HCT116 (cell line): ENCODE results near the gene PARM1. TPM values are rescaled to one million over a fixed set of nuclear protein-coding genes. Genes with fewer than 3 reads are reported as not detected.

Experiments
- ATAC-seq: fragments of 200-7000 bp; cut with Tn5 transposase; 2 replicates; pipeline ENCODE4 v1.9.1; 2020; ENCODE audit warnings: mild to moderate bottlenecking, moderate library complexity
- BruUV-seq: library from RNA; stranded (reverse); fragments of 400-500 nt; replicated peaks from 2 replicates; lab custom pipeline; 2021; lab: Mats Ljungman, UMichigan
- CTCF ChIA-PET: fragments of 300-600 bp; sonication (Branson Sonifier 250); formaldehyde crosslinking; loops from one replicate; lab custom pipeline; 2021; ENCODE audit warnings: antibody characterized with exemption; lab: Charles Lee
- POLR2A ChIA-PET: fragments of 300-600, 350-600 bp; sonication (Branson Sonifier 250); formaldehyde crosslinking; loops from one replicate; lab custom pipeline; 2021; ENCODE audit warnings: antibody characterized with exemption; lab: Charles Lee
- RAD21 ChIA-PET, 2 experiments: fragments of 300-600 bp; sonication (Branson Sonifier 250); formaldehyde crosslinking; loops; one replicate each; lab custom pipeline; 2023; ENCODE audit warnings: low total read pairs in 2 of 2; ENCODE audit not compliant: uncharacterized antibody in 2 of 2, unreplicated experiment in 2 of 2, low non-redundant PET in 1 of 2; lab: Charles Lee
- DNase-seq: peaks from one replicate; pipeline ENCODE4 v3.0.0-alpha.2; 2010; ENCODE audit warnings: low read depth, low spot score
- H2AFZ ChIP-seq: fragments of 200-600 bp; shearing (Covaris generic), sonication (generic); 2 replicates; pipeline ENCODE4 v1.6.1; 2017; ENCODE audit warnings: low read depth, mixed run types, mixed read lengths, antibody characterized with exemption, low read length; ENCODE audit not compliant: poor library complexity, severe bottlenecking
- H3K27ac ChIP-seq: 2 replicates; pipeline ENCODE4 v1.5.1; 2012; ENCODE audit warnings: low read depth, low read length
- H3K27me3 ChIP-seq: fragments of 200-600 bp; sonication (generic); 2 replicates; pipeline ENCODE4 v1.6.1; 2016; ENCODE audit warnings: mixed run types, low read length, mixed read lengths; ENCODE audit not compliant: insufficient read depth
- H3K36me3 ChIP-seq, 2 experiments: fragments of 200-500 bp in 1 of 2; fragments of 200-600 bp in 1 of 2; sonication (Bioruptor generic) in 1 of 2; sonication (generic) in 1 of 2; 2 replicates each; pipeline versions ENCODE4 v1.5.1 to v1.6.1; 2014 to 2016; ENCODE audit warnings: low read length in 2 of 2, inconsistent platforms in 1 of 2, mixed read lengths in 1 of 2, mixed run types in 1 of 2; ENCODE audit not compliant: insufficient read depth in 2 of 2, control insufficient read depth in 1 of 2
- H3K4me1 ChIP-seq, 2 experiments: fragments of 200-600 bp in 1 of 2; sonication (generic) in 1 of 2; 2 replicates each; pipeline versions ENCODE4 v1.5.1 to v1.6.1; 2012 to 2017; ENCODE audit warnings: low read length in 2 of 2, inconsistent platforms in 1 of 2, mild to moderate bottlenecking in 1 of 2, mixed read lengths in 1 of 2, mixed run types in 1 of 2, moderate library complexity in 1 of 2; ENCODE audit not compliant: insufficient read depth in 2 of 2, control insufficient read depth in 1 of 2
- H3K4me2 ChIP-seq: fragments of 200-600 bp; sonication (generic); 2 replicates; pipeline ENCODE4 v1.6.1; 2017; ENCODE audit warnings: mixed run types, low read length, mixed read lengths
- H3K4me3 ChIP-seq, 2 experiments: fragments of 200-600 bp in 1 of 2; sonication (generic) in 1 of 2; replicated peaks in 1 of 2; 2 replicates each; pipeline ENCODE4 v1.5.1; 2011 to 2016; ENCODE audit warnings: low read length in 2 of 2, control low read depth in 1 of 2, low read depth in 1 of 2, mild to moderate bottlenecking in 1 of 2, mixed read lengths in 1 of 2, mixed run types in 1 of 2
- H3K79me2 ChIP-seq: fragments of 200-600 bp; sonication (generic); 2 replicates; pipeline ENCODE4 v1.6.1; 2017; ENCODE audit warnings: mild to moderate bottlenecking, mixed run types, low read length, moderate library complexity, mixed read lengths; ENCODE audit not compliant: insufficient read depth
- H3K9ac ChIP-seq: fragments of 200-600 bp; sonication (generic); 2 replicates; pipeline ENCODE4 v1.6.1; 2016; ENCODE audit warnings: low read length, mixed read lengths
- H3K9me2 ChIP-seq: fragments of 200-600 bp; sonication (generic), shearing (Covaris generic); 2 replicates; pipeline ENCODE4 v1.6.1; 2017; ENCODE audit warnings: mixed run types, mild to moderate bottlenecking, moderate library complexity; ENCODE audit not compliant: insufficient read depth
- H3K9me3 ChIP-seq, 2 experiments: fragments of 200-500 bp in 1 of 2; fragments of 200-600 bp in 1 of 2; sonication (Bioruptor generic) in 1 of 2; sonication (generic) in 1 of 2; 2 replicates each; pipeline ENCODE4 v1.6.1; 2014 to 2017; ENCODE audit warnings: low read length in 2 of 2, mixed read lengths in 2 of 2, inconsistent platforms in 1 of 2, low read depth in 1 of 2, mild to moderate bottlenecking in 1 of 2, mixed run types in 1 of 2, moderate library complexity in 1 of 2; ENCODE audit not compliant: control insufficient read depth in 1 of 2, insufficient read depth in 1 of 2
- H4K20me1 ChIP-seq: fragments of 200-600 bp; sonication (generic), shearing (Covaris generic); 2 replicates; pipeline ENCODE4 v1.6.1; 2017; ENCODE audit warnings: mixed run types, mild to moderate bottlenecking, moderate library complexity; ENCODE audit not compliant: insufficient read depth
- CEBPB ChIP-seq: IDR thresholded peaks from 2 replicates; pipeline ENCODE4 v1.6.1; 2012; ENCODE audit warnings: low read depth
- CTCF ChIP-seq, 3 experiments: fragments of 200-600 bp in 1 of 3; sonication (generic) in 1 of 3; IDR thresholded peaks in 2 of 3; conservative IDR thresholded peaks in 1 of 3; 2 replicates each; pipeline ENCODE4 v1.5.1; 2012 to 2017; ENCODE audit warnings: low read depth in 2 of 3, low read length in 2 of 3, antibody characterized with exemption in 1 of 3, borderline replicate concordance in 1 of 3, control low read depth in 1 of 3, mild to moderate bottlenecking in 1 of 3, mixed read lengths in 1 of 3, mixed run types in 1 of 3, moderate library complexity in 1 of 3; ENCODE audit not compliant: insufficient read depth in 1 of 3
- ELF1 ChIP-seq: IDR thresholded peaks from 2 replicates; pipeline ENCODE4 v1.6.1; 2012; ENCODE audit warnings: low read depth, borderline replicate concordance
- EZH2 ChIP-seq: fragments of 200-600 bp; sonication (generic); IDR thresholded peaks from 2 replicates; pipeline ENCODE4 v1.6.1; 2017; ENCODE audit warnings: antibody characterized with exemption, mixed run types
- EZH2phosphoT487 ChIP-seq: fragments of 200-600 bp; IDR thresholded peaks from 2 replicates; pipeline ENCODE4 v1.6.1; 2018; ENCODE audit warnings: antibody characterized with exemption, borderline replicate concordance
- JUND ChIP-seq: IDR thresholded peaks from 2 replicates; pipeline ENCODE4 v1.6.1; 2012
- MAX ChIP-seq: IDR thresholded peaks from 2 replicates; pipeline ENCODE4 v1.6.1; 2012
- POLR2A ChIP-seq: IDR thresholded peaks from 2 replicates; pipeline ENCODE4 v1.7.0; 2011; ENCODE audit warnings: borderline replicate concordance; ENCODE audit not compliant: insufficient read depth, insufficient read length; ENCODE audit errors: extremely low read depth
- RAD21 ChIP-seq: IDR thresholded peaks from 2 replicates; pipeline ENCODE4 v1.6.1; 2012; ENCODE audit warnings: low read depth, mild to moderate bottlenecking
- SIN3A ChIP-seq: IDR thresholded peaks from 2 replicates; pipeline ENCODE4 v1.6.1; 2012; ENCODE audit warnings: low read depth
- SP1 ChIP-seq: IDR thresholded peaks from 2 replicates; pipeline ENCODE4 v1.6.1; 2012; ENCODE audit warnings: low read depth
- SRF ChIP-seq: IDR thresholded peaks from 2 replicates; pipeline ENCODE4 v1.6.1; 2012; ENCODE audit warnings: low read depth
- ZFX ChIP-seq: fragments of 450-650 bp; IDR thresholded peaks from 2 replicates; pipeline ENCODE4 v1.6.1; 2017
- intact Hi-C: fragments of 100-400 bp; cut with micrococcal nuclease; formaldehyde crosslinking; loops from 2 replicates; pipeline ENCODE4 v1.10.0; 2022
- total RNA-seq: library from RNA; stranded (reverse); gene quantifications from one replicate; pipeline ENCODE4 v1.2.1, GENCODE V29; 2021; ENCODE audit not compliant: unreplicated experiment
- TF ChIP-seq, protein P1 (sequence below): IDR thresholded peaks from 2 replicates; pipeline ENCODE4 v1.6.1; 2012; ENCODE audit warnings: low read depth
- TF ChIP-seq, protein P2 (sequence below): IDR thresholded peaks from 2 replicates; pipeline ENCODE4 v1.6.1; 2011; ENCODE audit warnings: mild to moderate bottlenecking, low read length, moderate library complexity; ENCODE audit not compliant: insufficient replicate concordance; ENCODE audit errors: extremely low read depth

The PARM1 gene
- total RNA-seq, 1 experiment from 2014 or later: 11.7 TPM

GRCh38 chr4:75038376-75038775 is 105.5 kb downstream of the PARM1 start:
- intact Hi-C loops: no loop called here
- no peaks in the 10 kb centered on the region for H3K27me3 ChIP-seq
- no peak overlapping the region for H3K27ac ChIP-seq
- no peaks in the 10 kb centered on the region for H3K36me3 ChIP-seq
- no TSS peak for BruUV-seq
- no peaks in the 10 kb centered on the region for H3K4me1 ChIP-seq
- TF ChIP-seq EZH2phosphoT487 (no peak), CEBPB (no peak), RAD21 (no peak), SP1 (no peak), SRF (no peak), JUND (no peak), CTCF (IDR thresholded peaks at IDR 0.05 in 2 of 3, conservative IDR thresholded peaks at IDR 0.05 in 1 of 3; ENCODE audit: borderline replicate concordance in 1 of 3, insufficient read depth in 1 of 3, low read depth in 2 of 3, low read length in 2 of 3) (no peak), EZH2 (no peak), ELF1 (no peak), POLR2A (no peak), SIN3A (no peak), MAX (no peak), ZFX (no peak)
- TF ChIP-seq, protein P1, sequence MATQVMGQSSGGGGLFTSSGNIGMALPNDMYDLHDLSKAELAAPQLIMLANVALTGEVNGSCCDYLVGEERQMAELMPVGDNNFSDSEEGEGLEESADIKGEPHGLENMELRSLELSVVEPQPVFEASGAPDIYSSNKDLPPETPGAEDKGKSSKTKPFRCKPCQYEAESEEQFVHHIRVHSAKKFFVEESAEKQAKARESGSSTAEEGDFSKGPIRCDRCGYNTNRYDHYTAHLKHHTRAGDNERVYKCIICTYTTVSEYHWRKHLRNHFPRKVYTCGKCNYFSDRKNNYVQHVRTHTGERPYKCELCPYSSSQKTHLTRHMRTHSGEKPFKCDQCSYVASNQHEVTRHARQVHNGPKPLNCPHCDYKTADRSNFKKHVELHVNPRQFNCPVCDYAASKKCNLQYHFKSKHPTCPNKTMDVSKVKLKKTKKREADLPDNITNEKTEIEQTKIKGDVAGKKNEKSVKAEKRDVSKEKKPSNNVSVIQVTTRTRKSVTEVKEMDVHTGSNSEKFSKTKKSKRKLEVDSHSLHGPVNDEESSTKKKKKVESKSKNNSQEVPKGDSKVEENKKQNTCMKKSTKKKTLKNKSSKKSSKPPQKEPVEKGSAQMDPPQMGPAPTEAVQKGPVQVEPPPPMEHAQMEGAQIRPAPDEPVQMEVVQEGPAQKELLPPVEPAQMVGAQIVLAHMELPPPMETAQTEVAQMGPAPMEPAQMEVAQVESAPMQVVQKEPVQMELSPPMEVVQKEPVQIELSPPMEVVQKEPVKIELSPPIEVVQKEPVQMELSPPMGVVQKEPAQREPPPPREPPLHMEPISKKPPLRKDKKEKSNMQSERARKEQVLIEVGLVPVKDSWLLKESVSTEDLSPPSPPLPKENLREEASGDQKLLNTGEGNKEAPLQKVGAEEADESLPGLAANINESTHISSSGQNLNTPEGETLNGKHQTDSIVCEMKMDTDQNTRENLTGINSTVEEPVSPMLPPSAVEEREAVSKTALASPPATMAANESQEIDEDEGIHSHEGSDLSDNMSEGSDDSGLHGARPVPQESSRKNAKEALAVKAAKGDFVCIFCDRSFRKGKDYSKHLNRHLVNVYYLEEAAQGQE: no peak
- TF ChIP-seq, protein P2, sequence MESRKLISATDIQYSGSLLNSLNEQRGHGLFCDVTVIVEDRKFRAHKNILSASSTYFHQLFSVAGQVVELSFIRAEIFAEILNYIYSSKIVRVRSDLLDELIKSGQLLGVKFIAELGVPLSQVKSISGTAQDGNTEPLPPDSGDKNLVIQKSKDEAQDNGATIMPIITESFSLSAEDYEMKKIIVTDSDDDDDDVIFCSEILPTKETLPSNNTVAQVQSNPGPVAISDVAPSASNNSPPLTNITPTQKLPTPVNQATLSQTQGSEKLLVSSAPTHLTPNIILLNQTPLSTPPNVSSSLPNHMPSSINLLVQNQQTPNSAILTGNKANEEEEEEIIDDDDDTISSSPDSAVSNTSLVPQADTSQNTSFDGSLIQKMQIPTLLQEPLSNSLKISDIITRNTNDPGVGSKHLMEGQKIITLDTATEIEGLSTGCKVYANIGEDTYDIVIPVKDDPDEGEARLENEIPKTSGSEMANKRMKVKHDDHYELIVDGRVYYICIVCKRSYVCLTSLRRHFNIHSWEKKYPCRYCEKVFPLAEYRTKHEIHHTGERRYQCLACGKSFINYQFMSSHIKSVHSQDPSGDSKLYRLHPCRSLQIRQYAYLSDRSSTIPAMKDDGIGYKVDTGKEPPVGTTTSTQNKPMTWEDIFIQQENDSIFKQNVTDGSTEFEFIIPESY: no peak
- TF ChIP-seq, all 23 proteins: peak for 0
- H3K9me2 ChIP-seq: no peaks in the 10 kb centered on the region
- no peak overlapping the region for H3K4me2 ChIP-seq
- DNase-seq (no peak), ATAC-seq (no peak)
- no peaks in the 10 kb centered on the region for H4K20me1 ChIP-seq
- no peaks in the 10 kb centered on the region for H3K79me2 ChIP-seq
- RAD21 ChIA-PET: no interaction called here
- no peaks in the 10 kb centered on the region for H3K9me3 ChIP-seq
- POLR2A ChIA-PET: no interaction called here
- H3K4me3 ChIP-seq: no peak overlapping the region
- CTCF ChIA-PET: no interaction called here
- H2AFZ ChIP-seq: no peak overlapping the region
- H3K9ac ChIP-seq: no peak overlapping the region
